Gastrocnemius medialis (tissue), 4 donors: ENCODE measurements around the gene CDH4. TPM values are rescaled to one million over a fixed set of nuclear protein-coding genes. Genes with fewer than 3 reads are reported as not detected.

Experiments
- ATAC-seq, 2 donors: fragments of 150-250 bp; one replicate each; pipeline ENCODE4 v1.9.1; 2016
- DNase-seq, 2 donors: peaks; one replicate each; pipeline ENCODE4 v3.0.0-alpha.2; 2019
- H3K27ac ChIP-seq, 4 donors: fragments of 200-600 bp; sonication (generic); 1 replicate in 1 of 4; 2 replicates in 3 of 4; pipeline ENCODE4 v1.5.1; 2016 to 2018; ENCODE audit warnings: mild to moderate bottlenecking in 2 of 4, moderate library complexity in 1 of 4
- H3K27me3 ChIP-seq, 3 donors: fragments of 200-600 bp; sonication (generic) in 2 of 3; 1 replicate in 1 of 3; 2 replicates in 2 of 3; pipeline versions ENCODE4 v1.5.1 to v1.6.0; 2016 to 2019; ENCODE audit warnings: mild to moderate bottlenecking in 1 of 3, moderate library complexity in 1 of 3
- H3K36me3 ChIP-seq, 2 donors: fragments of 200-600 bp; sonication (generic) in 1 of 2; one replicate each; pipeline ENCODE4 v1.5.1; 2017 to 2018
- H3K4me1 ChIP-seq, 2 donors: fragments of 200-600 bp; sonication (generic) in 1 of 2; one replicate each; pipeline ENCODE4 v1.5.1; 2016 to 2017; ENCODE audit warnings: mild to moderate bottlenecking in 2 of 2
- H3K4me3 ChIP-seq, 4 donors: fragments of 200-600 bp; sonication (generic) in 3 of 4; 1 replicate in 1 of 4; 2 replicates in 3 of 4; pipeline ENCODE4 v1.5.1; 2016 to 2019; ENCODE audit warnings: mild to moderate bottlenecking in 2 of 4
- H3K9me3 ChIP-seq, 3 donors: fragments of 200-600 bp; sonication (generic) in 2 of 3; 1 replicate in 1 of 3; 2 replicates in 2 of 3; pipeline ENCODE4 v1.5.1; 2016 to 2019
- CTCF ChIP-seq, 5 experiments: fragments of 450-650 bp in 3 of 5; fragments of 200-600 bp in 2 of 5; sonication (generic) in 2 of 5; IDR thresholded peaks in 4 of 5; conservative IDR thresholded peaks in 1 of 5; 1 replicate in 4 of 5; 2 replicates in 1 of 5; pipeline ENCODE4 v1.5.1; 2016 to 2019; ENCODE audit warnings: antibody characterized with exemption in 5 of 5, mild to moderate bottlenecking in 3 of 5, moderate library complexity in 3 of 5
- POLR2A ChIP-seq, 2 donors: fragments of 450-650 bp; IDR thresholded peaks; one replicate each; pipeline ENCODE4 v1.6.1; 2017; ENCODE audit warnings: antibody characterized with exemption in 2 of 2, mild to moderate bottlenecking in 2 of 2, moderate library complexity in 2 of 2
- in situ Hi-C, 4 donors: fragments of 200-750 bp; cut with MboI; loops; one replicate each; pipeline versions ENCODE4 v1.15.0 to v1.8.0; 2017; ENCODE audit warnings: low sequenced_read_pairs in 4 of 4
- intact Hi-C: fragments of 100-400 bp; cut with DNase I; formaldehyde crosslinking; loops from one replicate; pipeline ENCODE4 v1.15.1; 2023; ENCODE audit warnings: low total_unique reads
- total RNA-seq, 4 donors: library from RNA; depleted of rRNA; stranded (reverse); fragments of >200 nt; gene quantifications; one replicate each; pipeline versions ENCODE4 v1.1.0 to v1.2.3, GENCODE V29; 2016

Gene CDH4
- total RNA-seq, 4 donors from 2014 or later, result 0.38 to 1.2 (median 0.86) TPM

GRCh38 chr20:61532736-61533135 lies 280.7 kb downstream of the CDH4 start:
- ATAC-seq (no peak), DNase-seq (no peak)
- no peak for TF ChIP-seq CTCF (IDR thresholded peaks at IDR 0.05 in 4 of 5, conservative IDR thresholded peaks at IDR 0.05 in 1 of 5)
- no peak for TF ChIP-seq POLR2A (IDR thresholded peaks at IDR 0.05)
- H3K9me3 ChIP-seq, result no peaks in the 10 kb centered on the region
- no peaks in the 10 kb centered on the region for H3K36me3 ChIP-seq
- H3K4me3 ChIP-seq, result no peak overlapping the region
- H3K4me1 ChIP-seq, result no peaks in the 10 kb centered on the region
- intact Hi-C loops (no loop called here), in situ Hi-C loops (no loop called here)
- H3K27me3 ChIP-seq, result no peaks in the 10 kb centered on the region
- H3K27ac ChIP-seq, result no peak overlapping the region

- no peak for ATAC-seq
- Histone ChIP-seq H3K27me3 (no peaks in the 10 kb centered on the region), H3K27ac (no peak overlapping the region), H3K9me3 (no peaks in the 10 kb centered on the region), H3K36me3 (no peaks in the 10 kb centered on the region), H3K4me3 (no peak overlapping the region), H3K4me1 (no peaks in the 10 kb centered on the region)
- no peak for DNase-seq
- in situ Hi-C loops, result no loop called here
- TF ChIP-seq CTCF (IDR thresholded peaks at IDR 0.05 in 4 of 5, conservative IDR thresholded peaks at IDR 0.05 in 1 of 5) (no peak), POLR2A (IDR thresholded peaks at IDR 0.05) (no peak)
- intact Hi-C loops, result no loop called here
Measured at GRCh38 chr20:61533231-61533631, 281.2 kb downstream of the CDH4 start.

GRCh38 chr20:61534346-61534745 lies 282.3 kb downstream of the CDH4 start:
- in situ Hi-C loops, result no loop called here
- H3K27me3 ChIP-seq, result no peaks in the 10 kb centered on the region

GRCh38 chr20:61535091-61535490 lies 283.0 kb downstream of the CDH4 start:
- TF ChIP-seq POLR2A (IDR thresholded peaks at IDR 0.05) (no peak), CTCF (IDR thresholded peaks at IDR 0.05 in 4 of 5, conservative IDR thresholded peaks at IDR 0.05 in 1 of 5) (no peak)
- Histone ChIP-seq H3K36me3 (no peaks in the 10 kb centered on the region), H3K4me1 (no peaks in the 10 kb centered on the region), H3K4me3 (no peak overlapping the region), H3K9me3 (no peaks in the 10 kb centered on the region), H3K27me3 (no peaks in the 10 kb centered on the region), H3K27ac (no peak overlapping the region)
- in situ Hi-C loops (no loop called here), intact Hi-C loops (no loop called here)
- DNase-seq (no peak), ATAC-seq (no peak)

More at GRCh38 chr20:61534346-61534745, 282.3 kb downstream of the CDH4 start:
- Histone ChIP-seq H3K9me3 (no peaks in the 10 kb centered on the region), H3K4me3 (no peak overlapping the region), H3K27ac (no peak overlapping the region), H3K4me1 (no peaks in the 10 kb centered on the region), H3K36me3 (no peaks in the 10 kb centered on the region)
- intact Hi-C loops, result no loop called here
- ATAC-seq (no peak), DNase-seq (no peak)
- TF ChIP-seq CTCF (IDR thresholded peaks at IDR 0.05 in 4 of 5, conservative IDR thresholded peaks at IDR 0.05 in 1 of 5) (no peak), POLR2A (IDR thresholded peaks at IDR 0.05) (no peak)

- TF ChIP-seq CTCF (IDR thresholded peaks at IDR 0.05 in 4 of 5, conservative IDR thresholded peaks at IDR 0.05 in 1 of 5), result no peak
- TF ChIP-seq POLR2A (IDR thresholded peaks at IDR 0.05), result no peak
- Histone ChIP-seq H3K4me3 (no peak overlapping the region), H3K36me3 (no peaks in the 10 kb centered on the region), H3K27me3 (no peaks in the 10 kb centered on the region), H3K4me1 (no peaks in the 10 kb centered on the region), H3K9me3 (no peaks in the 10 kb centered on the region), H3K27ac (no peak overlapping the region)
- in situ Hi-C loops (no loop called here), intact Hi-C loops (no loop called here)
- ATAC-seq (no peak), DNase-seq (no peak)
Measured at GRCh38 chr20:61535536-61535935, 283.5 kb downstream of the CDH4 start.
